ENCODE results near the gene INHA.

INHA gene

DNA sequence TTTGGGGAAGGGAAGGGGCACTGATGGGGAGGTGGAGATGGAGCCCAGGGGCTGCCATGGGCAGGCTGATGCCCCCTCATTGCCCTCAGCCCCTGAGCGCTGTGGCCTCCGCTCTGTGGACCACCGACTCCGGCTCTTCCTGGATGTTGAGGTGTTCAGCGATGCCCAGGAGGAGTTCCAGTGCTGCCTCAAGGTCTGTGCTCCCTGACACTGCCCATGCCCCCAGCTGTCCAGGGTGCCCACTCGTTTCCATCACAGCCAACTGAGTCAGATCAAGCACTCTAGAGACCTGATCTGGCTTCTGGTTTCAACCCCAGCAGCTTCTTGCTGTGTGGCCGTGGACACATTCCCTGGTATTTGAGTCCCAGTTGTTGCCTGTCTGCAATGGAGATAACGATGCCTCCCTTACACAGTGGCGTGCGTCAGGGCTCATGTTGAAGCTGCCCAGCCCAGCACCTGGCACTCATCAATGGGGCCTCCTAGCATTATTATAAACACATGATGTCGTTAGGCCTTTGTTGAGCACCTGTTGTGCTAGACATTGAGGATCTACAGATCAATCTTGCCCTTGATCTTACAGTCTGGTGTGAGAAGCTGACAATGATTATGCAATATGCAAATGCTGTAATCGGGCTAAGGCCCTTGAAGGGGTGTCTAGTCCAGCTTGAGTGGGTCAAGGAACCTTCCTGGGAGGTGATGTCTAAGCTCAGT is 39.9 kb downstream of the INHA start:
- DNase-seq (ENCODE audit: low read depth in 2 of 2) = no peak

GRCh38 chr2:219612577-219613286 is 40.6 kb downstream of the INHA start:
- DNase-seq (ENCODE audit: low read depth in 2 of 2) = no peak

DNA sequence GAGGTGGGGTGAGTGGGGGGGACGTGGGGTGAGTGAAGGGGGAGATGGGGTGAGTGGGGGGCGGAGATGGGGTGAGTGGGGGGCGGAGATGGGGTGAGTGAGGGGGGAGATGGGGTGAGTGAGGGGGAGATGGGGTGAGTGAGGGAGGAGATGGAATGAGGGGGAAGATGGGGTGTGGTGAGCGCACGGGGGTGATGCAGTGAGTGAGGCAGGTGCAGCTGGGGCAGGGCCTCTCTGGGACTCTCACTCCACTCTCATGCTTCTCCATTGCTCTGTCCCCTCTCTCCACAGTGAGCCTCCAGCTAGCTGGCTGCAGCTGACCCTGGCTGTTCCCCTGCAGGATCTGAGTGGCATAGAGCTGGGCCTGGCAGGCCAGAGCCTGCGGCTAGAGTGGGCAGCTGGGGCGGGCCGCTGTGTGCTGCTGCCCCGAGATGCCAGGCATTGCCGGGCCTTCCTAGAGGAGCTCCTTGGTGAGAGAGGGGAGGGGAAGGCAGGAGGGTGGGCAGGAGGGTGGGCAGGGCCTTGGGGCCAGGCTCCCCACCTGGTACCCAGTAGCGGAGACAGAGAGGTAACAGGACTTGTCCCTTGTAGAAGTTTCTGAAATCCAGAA is 41.5 kb downstream of the INHA start:
- DNase-seq (ENCODE audit: low read depth in 2 of 2) = no peak

GRCh38 chr2:219614076-219614860 is 42.2 kb downstream of the INHA start:
- DNase-seq (ENCODE audit: low read depth in 2 of 2) = no peak

- DNase-seq (ENCODE audit: low read depth in 2 of 2) = no peak
Observed at GRCh38 chr2:219615036-219615435, 42.9 kb downstream of the INHA start.

GRCh38 chr2:219615894-219616293 is 43.8 kb downstream of the INHA start:
- no peak for DNase-seq (ENCODE audit: low read depth in 2 of 2)

DNA sequence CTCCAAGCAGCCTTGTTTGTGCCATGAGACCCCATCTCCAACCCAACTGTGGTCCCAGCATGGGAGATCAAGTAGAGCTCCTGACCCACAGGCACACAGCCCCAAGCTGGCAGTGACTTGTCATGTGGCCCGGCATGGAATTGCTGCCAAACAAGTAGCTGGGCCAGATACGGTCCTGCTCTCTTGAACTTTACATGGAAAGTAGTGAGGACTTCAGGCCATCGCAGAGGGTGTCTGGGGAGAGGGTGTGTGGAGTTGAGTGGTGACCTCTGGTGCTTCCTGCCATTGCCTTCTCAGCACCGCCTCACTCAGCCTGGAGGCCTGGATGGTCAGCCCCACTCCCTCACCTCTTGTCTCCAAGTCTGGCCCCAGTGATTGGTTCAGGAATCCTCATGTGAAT is 44.4 kb downstream of the INHA start:
- DNase-seq (ENCODE audit: low read depth in 2 of 2) = no peak

GRCh38 chr2:219618733-219619122 is 46.6 kb downstream of the INHA start:
- no peak for DNase-seq (ENCODE audit: low read depth in 2 of 2)

DNA sequence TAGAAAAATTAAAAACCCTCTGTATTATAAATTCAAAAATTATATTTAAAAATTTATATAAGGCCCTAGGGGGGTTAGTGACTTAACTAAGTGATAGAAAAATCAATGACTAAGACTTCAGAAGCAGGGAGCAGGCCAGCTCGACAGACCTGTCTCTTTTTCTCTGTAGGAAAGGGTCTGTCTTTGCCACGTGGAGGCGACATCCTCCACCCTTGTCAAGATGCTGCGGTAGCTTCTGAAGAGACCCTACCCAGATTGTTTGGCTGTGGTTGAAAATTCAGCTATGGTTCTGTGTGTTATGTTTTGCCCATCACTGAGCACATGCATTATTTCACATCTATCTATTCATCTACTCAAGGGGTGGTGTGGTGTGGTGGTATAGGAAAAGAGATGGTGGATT is 47.1 kb downstream of the INHA start:
- DNase-seq (ENCODE audit: low read depth in 2 of 2) = no peak

DNA sequence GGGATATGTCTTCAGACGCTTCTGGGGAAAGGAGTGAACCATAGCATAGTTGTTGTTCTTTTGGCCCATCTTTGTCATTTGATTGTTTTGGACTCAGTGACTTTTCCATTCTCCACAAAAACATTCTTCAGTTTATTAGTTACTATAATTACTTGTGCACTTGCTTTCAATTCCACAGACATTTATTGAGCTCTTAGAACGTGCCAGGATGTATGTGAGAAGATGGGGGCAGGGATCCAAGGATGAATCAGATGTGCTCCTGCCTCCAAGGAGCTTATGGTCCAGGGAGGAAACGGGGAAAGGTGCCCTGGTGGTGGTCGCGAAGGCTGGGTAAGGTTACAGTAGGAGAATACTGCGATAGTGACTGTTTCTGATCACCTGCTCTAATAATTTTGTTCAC is 48.4 kb downstream of the INHA start:
- DNase-seq (ENCODE audit: low read depth in 2 of 2) = no peak

- DNase-seq (ENCODE audit: low read depth in 2 of 2) = no peak
Observed at GRCh38 chr2:219621935-219622334, 49.8 kb downstream of the INHA start.

GRCh38 chr2:219622472-219622871 is 50.4 kb downstream of the INHA start:
- no peak for DNase-seq (ENCODE audit: low read depth in 2 of 2)

- no peak for DNase-seq (ENCODE audit: low read depth in 2 of 2)
Observed at GRCh38 chr2:219624565-219624964, 52.5 kb downstream of the INHA start.

DNA sequence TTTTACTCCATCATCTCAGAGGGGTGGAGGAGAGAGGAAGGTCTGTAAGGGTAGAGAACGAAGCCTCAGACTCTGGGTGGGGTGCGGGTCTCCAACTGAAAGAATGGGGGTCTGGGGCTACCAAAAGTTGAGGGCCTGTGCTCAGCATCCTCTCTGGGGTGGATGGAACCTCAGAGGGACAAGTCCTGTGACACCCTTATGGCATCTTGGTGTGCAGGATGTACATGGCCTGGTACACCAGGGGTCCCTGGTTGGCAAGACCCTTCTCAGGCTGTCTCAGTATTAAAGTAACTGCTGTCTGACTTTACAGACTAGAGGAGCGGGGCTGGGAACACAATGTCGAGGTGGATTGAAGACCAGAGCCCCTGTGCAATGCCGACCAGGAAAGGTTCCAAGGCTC is 53.1 kb downstream of the INHA start:
- no peak for DNase-seq (ENCODE audit: low read depth in 2 of 2)
